ENCODE data around the gene PARD3B.

PARD3B gene

DNA sequence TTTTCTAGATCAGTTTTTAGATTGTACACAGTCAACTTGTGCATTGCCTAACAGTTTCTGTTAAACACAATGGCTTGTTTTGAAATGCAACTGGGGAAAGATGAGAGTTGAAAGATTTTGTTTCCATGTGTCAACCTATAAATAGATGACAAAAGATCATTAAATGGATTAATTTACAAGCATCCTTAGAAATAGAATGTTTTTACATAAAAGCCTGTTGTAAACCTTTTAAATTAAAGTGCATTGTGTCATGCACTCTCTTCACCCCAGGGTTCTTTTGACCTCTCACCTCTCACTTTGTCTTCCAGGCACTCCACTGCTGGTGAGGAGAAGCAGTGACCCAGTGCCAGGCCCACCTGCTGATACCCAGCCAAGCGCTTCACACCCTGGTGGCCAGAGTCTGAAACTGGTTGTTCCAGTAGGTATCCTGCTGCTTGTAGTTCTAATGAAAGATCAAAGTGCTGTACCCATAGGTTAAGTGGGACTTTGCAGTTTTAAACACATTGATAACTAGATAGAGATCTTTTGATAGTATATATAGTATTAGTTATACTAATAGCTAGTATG lies 502.1 kb downstream of the PARD3B start:
- TF ChIP-seq, protein P1, sequence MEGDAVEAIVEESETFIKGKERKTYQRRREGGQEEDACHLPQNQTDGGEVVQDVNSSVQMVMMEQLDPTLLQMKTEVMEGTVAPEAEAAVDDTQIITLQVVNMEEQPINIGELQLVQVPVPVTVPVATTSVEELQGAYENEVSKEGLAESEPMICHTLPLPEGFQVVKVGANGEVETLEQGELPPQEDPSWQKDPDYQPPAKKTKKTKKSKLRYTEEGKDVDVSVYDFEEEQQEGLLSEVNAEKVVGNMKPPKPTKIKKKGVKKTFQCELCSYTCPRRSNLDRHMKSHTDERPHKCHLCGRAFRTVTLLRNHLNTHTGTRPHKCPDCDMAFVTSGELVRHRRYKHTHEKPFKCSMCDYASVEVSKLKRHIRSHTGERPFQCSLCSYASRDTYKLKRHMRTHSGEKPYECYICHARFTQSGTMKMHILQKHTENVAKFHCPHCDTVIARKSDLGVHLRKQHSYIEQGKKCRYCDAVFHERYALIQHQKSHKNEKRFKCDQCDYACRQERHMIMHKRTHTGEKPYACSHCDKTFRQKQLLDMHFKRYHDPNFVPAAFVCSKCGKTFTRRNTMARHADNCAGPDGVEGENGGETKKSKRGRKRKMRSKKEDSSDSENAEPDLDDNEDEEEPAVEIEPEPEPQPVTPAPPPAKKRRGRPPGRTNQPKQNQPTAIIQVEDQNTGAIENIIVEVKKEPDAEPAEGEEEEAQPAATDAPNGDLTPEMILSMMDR (IDR thresholded peaks at IDR 0.05) = no peak
- H3K27me3 ChIP-seq = no peaks in the 10 kb centered on the region

DNA sequence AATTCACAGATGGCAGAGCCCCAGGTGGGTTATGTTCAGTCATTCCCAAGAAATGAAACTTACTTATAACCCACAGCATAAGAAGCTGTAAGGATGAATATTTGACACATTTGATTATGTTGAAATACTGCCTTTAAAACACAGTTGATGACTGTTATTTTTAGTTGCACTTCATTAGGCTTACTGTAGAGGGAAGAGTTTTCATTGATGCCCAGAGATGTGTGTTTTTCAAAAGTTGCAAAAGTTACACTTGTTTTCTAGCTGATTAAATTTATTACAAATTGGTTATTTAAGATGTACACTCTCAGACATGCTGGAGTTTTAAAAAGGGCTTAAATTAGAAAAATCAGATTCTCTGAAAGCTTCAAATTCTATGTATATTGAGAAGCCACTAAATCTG lies 506.1 kb downstream of the PARD3B start:
- no peaks in the 10 kb centered on the region for H3K36me3 ChIP-seq
- no peaks in the 10 kb centered on the region for H3K9me3 ChIP-seq
- no peak overlapping the region for H3K4me3 ChIP-seq (ENCODE audit: low read depth in 1 of 2, low read length in 1 of 2)
- no peaks in the 10 kb centered on the region for H3K4me1 ChIP-seq (ENCODE audit: control insufficient read depth in 1 of 2, insufficient read depth in 1 of 2, low read depth in 1 of 2, low read length in 1 of 2)
- no peaks in the 10 kb centered on the region for H3K27me3 ChIP-seq
- TF ChIP-seq, protein P1 (IDR thresholded peaks at IDR 0.05) = no peak
- H3K27ac ChIP-seq = no peak overlapping the region

More for the DNA sequence above, 502.1 kb downstream of the PARD3B start:
- Histone ChIP-seq H3K4me1 (ENCODE audit: control insufficient read depth in 1 of 2, insufficient read depth in 1 of 2, low read depth in 1 of 2, low read length in 1 of 2) (no peaks in the 10 kb centered on the region), H3K36me3 (no peaks in the 10 kb centered on the region), H3K27ac (no peak overlapping the region), H3K9me3 (no peaks in the 10 kb centered on the region), H3K4me3 (ENCODE audit: low read depth in 1 of 2, low read length in 1 of 2) (no peak overlapping the region)

DNA sequence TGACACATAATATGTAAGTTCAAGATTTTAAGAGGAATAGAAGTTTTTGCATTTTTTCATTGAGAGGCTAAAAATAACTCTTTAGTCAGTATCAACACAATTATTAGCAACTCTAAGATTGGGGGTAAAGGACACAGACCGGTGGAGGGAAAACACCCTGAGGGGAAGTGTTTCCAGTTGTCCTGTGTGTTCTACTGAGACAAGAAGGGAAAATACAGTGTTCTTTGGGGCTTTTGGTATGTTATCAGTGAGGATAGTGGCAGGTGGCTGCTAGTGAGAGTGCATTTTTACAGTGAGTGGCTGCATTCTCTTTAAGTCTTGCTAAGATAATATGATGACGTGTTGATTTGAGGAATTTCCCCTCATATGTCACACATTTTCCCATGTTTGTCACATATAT lies 507.5 kb downstream of the PARD3B start:
- Histone ChIP-seq H3K36me3 (no peaks in the 10 kb centered on the region), H3K27me3 (no peaks in the 10 kb centered on the region), H3K27ac (no peak overlapping the region), H3K9me3 (no peaks in the 10 kb centered on the region), H3K4me3 (ENCODE audit: low read depth in 1 of 2, low read length in 1 of 2) (no peak overlapping the region), H3K4me1 (ENCODE audit: control insufficient read depth in 1 of 2, insufficient read depth in 1 of 2, low read depth in 1 of 2, low read length in 1 of 2) (no peaks in the 10 kb centered on the region)
- TF ChIP-seq, protein P1 (IDR thresholded peaks at IDR 0.05) = no peak

DNA sequence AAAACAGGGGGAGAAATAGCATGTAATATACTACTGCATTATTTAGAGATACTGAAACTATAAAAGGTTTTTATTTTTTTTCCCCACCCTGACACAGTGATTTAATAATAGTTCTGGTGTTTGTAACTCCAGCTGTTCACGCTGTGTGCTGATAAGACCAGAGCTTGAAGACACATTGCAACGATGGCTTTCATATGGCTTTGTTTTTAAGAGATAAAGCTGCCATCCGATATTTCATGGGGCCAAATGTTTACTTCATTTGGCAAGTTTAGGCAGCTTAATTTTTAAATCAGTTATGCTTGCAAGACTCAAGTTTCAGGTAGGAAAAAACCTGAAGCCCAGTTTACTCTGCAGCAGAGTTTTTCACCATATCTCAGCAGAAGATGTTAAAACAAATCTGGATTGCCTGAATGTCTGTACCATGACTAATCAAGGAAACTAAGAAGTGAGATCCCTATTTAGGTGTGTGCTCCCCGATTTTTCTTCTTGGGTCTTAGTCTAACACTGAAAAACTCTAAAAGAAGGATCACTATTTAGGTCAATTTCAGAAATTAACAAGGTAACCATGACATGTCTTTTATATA lies 508.6 kb downstream of the PARD3B start:
- H3K27ac ChIP-seq = no peak overlapping the region
- H3K27me3 ChIP-seq = no peaks in the 10 kb centered on the region
- H3K9me3 ChIP-seq = no peaks in the 10 kb centered on the region
- no peaks in the 10 kb centered on the region for H3K36me3 ChIP-seq
- TF ChIP-seq, protein P1 (IDR thresholded peaks at IDR 0.05) = no peak
- H3K4me3 ChIP-seq (ENCODE audit: low read depth in 1 of 2, low read length in 1 of 2) = no peak overlapping the region
- H3K4me1 ChIP-seq (ENCODE audit: control insufficient read depth in 1 of 2, insufficient read depth in 1 of 2, low read depth in 1 of 2, low read length in 1 of 2) = no peaks in the 10 kb centered on the region

DNA sequence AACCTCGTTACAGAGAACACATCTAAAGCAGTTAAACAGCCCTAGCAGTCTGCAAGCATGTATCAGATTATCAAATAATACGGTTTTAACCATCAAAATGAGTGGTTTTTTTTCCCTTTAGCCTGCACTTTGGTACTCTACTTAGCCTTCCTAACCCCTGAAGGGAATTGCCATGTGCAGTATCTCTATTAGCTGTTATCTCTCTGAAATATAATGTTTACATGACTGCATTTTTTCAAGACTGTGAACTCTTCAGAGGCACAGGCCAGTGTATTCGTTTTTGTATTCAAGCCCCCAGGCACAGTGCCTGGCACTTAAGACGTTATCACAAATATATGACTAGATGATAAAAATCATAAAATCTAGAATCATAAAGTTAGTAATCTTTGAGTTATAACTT lies 509.5 kb downstream of the PARD3B start:
- Histone ChIP-seq H3K27me3 (no peaks in the 10 kb centered on the region), H3K4me3 (ENCODE audit: low read depth in 1 of 2, low read length in 1 of 2) (no peak overlapping the region), H3K27ac (no peak overlapping the region), H3K9me3 (no peaks in the 10 kb centered on the region), H3K4me1 (ENCODE audit: control insufficient read depth in 1 of 2, insufficient read depth in 1 of 2, low read depth in 1 of 2, low read length in 1 of 2) (no peaks in the 10 kb centered on the region), H3K36me3 (no peaks in the 10 kb centered on the region)
- TF ChIP-seq, protein P1 (IDR thresholded peaks at IDR 0.05) = no peak
